Adrenal gland (tissue), 12 donors: ENCODE results near the gene DDC. TPM values are rescaled to one million over a fixed set of nuclear protein-coding genes. Genes with fewer than 3 reads are reported as not detected.

Experiments
- DNase-seq, 7 donors: peaks; one replicate each; pipeline ENCODE4 v3.0.0-alpha.2; 2019 to 2020
- H3K27ac ChIP-seq, 5 donors: fragments of 200-600 bp; sonication (generic) in 4 of 5; 1 replicate in 3 of 5; 2 replicates in 2 of 5; pipeline versions ENCODE4 v1.5.1 to v1.8.0; 2016 to 2020; ENCODE audit warnings: mild to moderate bottlenecking in 1 of 5
- H3K27me3 ChIP-seq: fragments of 200-600 bp; 2 replicates; pipeline ENCODE4 v1.8.0; 2021
- H3K36me3 ChIP-seq, 2 donors: fragments of 200-600 bp; replicated peaks in 1 of 2; 1 replicate in 1 of 2; 2 replicates in 1 of 2; pipeline versions ENCODE4 v1.5.1 to v1.8.0; 2018 to 2022
- H3K4me1 ChIP-seq, 2 donors: fragments of 200-600 bp; replicated peaks in 1 of 2; 1 replicate in 1 of 2; 2 replicates in 1 of 2; pipeline versions ENCODE4 v1.5.1 to v1.8.0; 2018 to 2021
- H3K4me3 ChIP-seq, 4 donors: fragments of 200-600 bp; sonication (generic) in 3 of 4; one replicate each; pipeline ENCODE4 v1.5.1; 2016 to 2018
- H3K9me3 ChIP-seq, 3 donors: fragments of 200-600 bp; sonication (generic) in 1 of 3; replicated peaks in 1 of 3; 1 replicate in 2 of 3; 2 replicates in 1 of 3; pipeline versions ENCODE4 v1.5.1 to v1.8.0; 2016 to 2021
- CTCF ChIP-seq, 6 experiments: fragments of 450-650 bp in 4 of 6; fragments of 200-600 bp in 2 of 6; sonication (generic) in 1 of 6; IDR thresholded peaks; 1 replicate in 5 of 6; 2 replicates in 1 of 6; pipeline versions ENCODE4 v1.5.1 to v1.8.0; 2016 to 2021; ENCODE audit warnings: antibody characterized with exemption in 6 of 6, mild to moderate bottlenecking in 2 of 6, moderate library complexity in 1 of 6
- POLR2A ChIP-seq, 2 donors: fragments of 450-650 bp; IDR thresholded peaks; one replicate each; pipeline ENCODE4 v1.6.1; 2017; ENCODE audit warnings: antibody characterized with exemption in 2 of 2, mild to moderate bottlenecking in 2 of 2, moderate library complexity in 1 of 2
- WGBS, 4 donors: extraction: QIAGEN DNeasy Blood & Tissue Kit in 2 of 4; methylation state at CpG; one replicate each; pipeline versions ENCODE4 v1.1.5 to v1.1.7; 2013 to 2017; 5-methylcytosine and 5-hydroxymethylcytosine counted together
- intact Hi-C, 2 donors: fragments of 100-400 bp; cut with DNase I; formaldehyde crosslinking; loops; one replicate each; pipeline versions ENCODE4 v1.14.1 to v1.15.0; 2022 to 2023
- polyA plus RNA-seq, 3 donors: library from polyadenylated mRNA; stranded (reverse); fragments of 200-250 nt in 2 of 3; fragments of 350-450 nt in 1 of 3; fragmentation: Illumina TruSeq in 1 of 3; extraction: RNeasy Lipid Tissue Mini Kit (QIAGEN cat#74804) in 1 of 3; gene quantifications; one replicate each; pipeline ENCODE4 v1.2.3, GENCODE V29; 2013 to 2014
- total RNA-seq, 9 donors: library from RNA; depleted of rRNA in 4 of 9; stranded (reverse); fragments of >200 nt in 4 of 9; fragments of 120-200 nt in 1 of 9; fragmentation: NEBNext Ultra II Directional in 1 of 9; extraction: Animal tissue kit (Norgen Biotek cat#: 25700) in 1 of 9; gene quantifications; one replicate each; pipeline versions ENCODE4 v1.1.0 to v1.2.4, GENCODE V29; 2013 to 2023
- donor health status: healthy with polysubstance abuse.
- donor health status: Bipolar disorder and iron deficiency.
- donor health status: DM: yes; HTN: yes; CAD: no.
- donor health status: DM: no; HTN: no; CAD: no.
- donor health status: DM: no; HTN: no; CAD: no.
- donor health status: DM: yes; HTN: yes; CAD: no.

Gene DDC
- total and polyA plus RNA-seq, 12 donors: 0.58 to 52.7 (median 15.4) TPM

DNA sequence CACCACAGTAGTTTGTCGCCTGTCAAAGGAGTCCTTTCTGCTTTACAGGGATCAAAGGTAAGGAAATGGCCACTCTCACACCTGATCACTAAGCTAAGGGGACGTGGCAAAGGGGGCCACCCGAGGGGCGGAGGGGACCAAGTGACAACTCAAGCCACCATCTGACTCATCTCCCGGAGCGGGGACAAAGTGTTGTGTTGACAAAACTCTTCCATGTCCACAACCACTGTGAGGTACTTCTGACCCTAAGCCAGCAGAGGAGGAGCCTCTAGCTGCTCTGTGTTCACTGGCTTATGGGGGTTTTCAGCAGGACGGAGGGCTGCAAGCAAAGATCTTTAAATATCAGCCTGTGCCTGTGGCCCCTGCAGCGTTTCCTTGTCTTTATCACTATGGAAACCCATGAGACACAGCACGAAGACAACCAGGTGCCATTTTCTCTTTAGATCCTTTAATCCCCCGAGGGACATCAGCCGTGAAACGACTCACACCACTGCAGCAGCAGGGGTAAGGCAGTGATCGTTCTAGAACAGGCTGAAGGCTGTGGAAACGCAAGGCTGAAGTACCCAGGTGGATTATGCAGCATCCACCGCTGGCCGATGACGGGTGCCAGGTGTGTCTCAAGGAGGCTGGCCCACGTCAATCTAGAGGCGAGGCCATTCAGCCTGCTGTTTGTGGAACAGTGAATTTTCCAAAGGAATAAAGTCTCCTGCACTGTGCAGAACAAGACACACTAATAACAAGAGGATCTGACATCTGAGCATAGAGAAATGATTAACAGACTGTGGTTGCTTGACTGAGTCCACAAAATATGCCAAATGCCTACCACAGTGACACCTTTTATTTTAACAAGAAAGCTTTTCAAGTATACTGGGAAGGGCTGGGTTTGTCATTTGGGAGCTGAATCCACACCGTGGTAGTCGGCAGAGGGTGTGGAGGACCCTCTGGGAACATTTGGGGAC lies 26.6 kb upstream of the DDC start:
- DNase-seq: no peak
- H3K36me3 ChIP-seq: peaks cover 0 to 23% of the 10 kb centered on the region in 2 donors
- WGBS, 4 donors: 77 to 89% (median 85%) methylated on average over 15 to 21 of the region's 21 CpGs
- peaks cover 7 to 9% of the 10 kb centered on the region in 2 donors for H3K4me1 ChIP-seq
- TF ChIP-seq CTCF (IDR thresholded peaks at IDR 0.05) (no peak), POLR2A (IDR thresholded peaks at IDR 0.05) (no peak)
- intact Hi-C loops: no loop called here
- no peak overlapping the region for H3K27ac ChIP-seq
- H3K27me3 ChIP-seq: no peaks in the 10 kb centered on the region
- H3K9me3 ChIP-seq: no peaks in the 10 kb centered on the region
- H3K4me3 ChIP-seq: no peak overlapping the region

GRCh38 chr7:50591098-50591479 lies 25.9 kb upstream of the DDC start:
- intact Hi-C loops: no loop called here
- no peak for DNase-seq
- 82 to 94% (median 93%) methylated on average over 5 of the region's 5 CpGs for WGBS, 4 donors
- TF ChIP-seq CTCF (IDR thresholded peaks at IDR 0.05) (no peak), POLR2A (IDR thresholded peaks at IDR 0.05) (no peak)
- Histone ChIP-seq H3K36me3 (peaks cover 0 to 23% of the 10 kb centered on the region in 2 donors), H3K4me3 (no peak overlapping the region), H3K27ac (no peak overlapping the region), H3K9me3 (no peaks in the 10 kb centered on the region), H3K4me1 (peaks cover 7 to 9% of the 10 kb centered on the region in 2 donors), H3K27me3 (no peaks in the 10 kb centered on the region)

DNA sequence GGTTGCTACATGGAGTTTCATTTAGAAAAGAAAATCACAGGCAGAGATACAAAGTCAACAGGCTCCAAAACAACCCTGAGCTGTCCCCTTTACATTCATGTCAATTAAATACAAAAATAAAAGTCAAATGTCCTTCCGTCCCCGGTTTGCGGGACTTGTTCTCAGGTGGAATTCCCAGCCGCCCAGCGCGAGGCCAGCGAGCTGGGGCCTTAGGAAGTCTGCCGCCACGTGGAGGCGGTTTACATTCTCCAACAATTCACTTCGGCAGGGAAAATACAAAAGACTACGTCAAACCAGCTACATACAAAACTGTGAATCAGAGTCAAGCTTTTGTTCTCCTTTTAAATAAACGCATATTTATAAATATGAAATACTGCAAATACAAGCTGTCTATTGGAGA lies 25.3 kb upstream of the DDC start:
- no peak for TF ChIP-seq CTCF (IDR thresholded peaks at IDR 0.05)
- TF ChIP-seq POLR2A (IDR thresholded peaks at IDR 0.05): no peak
- Histone ChIP-seq H3K4me3 (no peak overlapping the region), H3K36me3 (peaks cover 0 to 23% of the 10 kb centered on the region in 2 donors), H3K9me3 (no peaks in the 10 kb centered on the region), H3K27ac (no peak overlapping the region), H3K27me3 (no peaks in the 10 kb centered on the region), H3K4me1 (peaks cover 6 to 7% of the 10 kb centered on the region in 2 donors)
- intact Hi-C loops: no loop called here
- 94 to 96% (median 95%) methylated on average over 13 of the region's 13 CpGs for WGBS, 4 donors
- DNase-seq: no peak

GRCh38 chr7:50589364-50589763 lies 24.2 kb upstream of the DDC start:
- 87 to 100% (median 93%) methylated on average over 2 of the region's 2 CpGs for WGBS, 4 donors

More at GRCh38 chr7:50589364-50589763, 24.2 kb upstream of the DDC start:
- Histone ChIP-seq H3K27ac (no peak overlapping the region), H3K27me3 (no peaks in the 10 kb centered on the region), H3K9me3 (no peaks in the 10 kb centered on the region), H3K4me1 (peaks cover 6 to 7% of the 10 kb centered on the region in 2 donors), H3K4me3 (no peak overlapping the region), H3K36me3 (peaks cover 0 to 17% of the 10 kb centered on the region in 2 donors)
- no peak for DNase-seq
- intact Hi-C loops: no loop called here
- TF ChIP-seq POLR2A (IDR thresholded peaks at IDR 0.05) (no peak), CTCF (IDR thresholded peaks at IDR 0.05) (no peak)
